Measurements from ENCODE around the gene PKD1L1. TPM values are rescaled to one million over a fixed set of nuclear protein-coding genes. Genes with fewer than 3 reads are reported as not detected.

PKD1L1 gene
- total RNA-seq, 4 donors from 2014 or later: 0.41 to 37.4 (median 17.5) TPM

DNA sequence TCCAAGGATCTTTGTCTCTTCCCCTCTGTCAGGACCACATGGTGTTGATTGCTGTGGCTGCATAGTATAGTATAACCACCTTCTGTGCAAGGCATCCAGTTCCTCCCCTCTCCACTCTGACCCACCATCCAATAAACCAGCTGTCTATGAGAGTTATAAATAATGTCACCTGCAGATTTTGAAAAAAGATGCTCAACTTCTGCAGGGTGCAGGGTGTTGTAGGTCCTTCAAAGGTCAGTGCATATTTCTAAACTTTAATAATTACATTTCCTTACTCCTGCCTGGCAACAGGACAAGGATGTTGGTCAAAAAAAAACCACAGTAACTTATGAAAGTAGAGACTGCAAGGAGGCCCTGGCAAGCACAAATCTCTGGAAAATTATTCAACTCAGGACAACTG is 166.2 kb downstream of the PKD1L1 start:
- no peaks in the 10 kb centered on the region for H3K9me3 ChIP-seq
- H3K36me3 ChIP-seq: no peaks in the 10 kb centered on the region
- in situ Hi-C loops (cut with MboI; ENCODE audit: low pct_ligation_motif_present in 1 of 4, low pct_unique_long_range_greater_than_20kb in 1 of 4, low sequenced_read_pairs in 3 of 4): no loop called here
- intact Hi-C loops (cut with DNase I; ENCODE audit: low total_unique reads): no loop called here
- TF ChIP-seq POLR2A (IDR thresholded peaks at IDR 0.05) (no peak), POLR2AphosphoS5 (IDR thresholded peaks at IDR 0.05) (no peak), EP300 (IDR thresholded peaks at IDR 0.05; ENCODE audit: low read depth) (no peak)
- TF ChIP-seq, protein P1, sequence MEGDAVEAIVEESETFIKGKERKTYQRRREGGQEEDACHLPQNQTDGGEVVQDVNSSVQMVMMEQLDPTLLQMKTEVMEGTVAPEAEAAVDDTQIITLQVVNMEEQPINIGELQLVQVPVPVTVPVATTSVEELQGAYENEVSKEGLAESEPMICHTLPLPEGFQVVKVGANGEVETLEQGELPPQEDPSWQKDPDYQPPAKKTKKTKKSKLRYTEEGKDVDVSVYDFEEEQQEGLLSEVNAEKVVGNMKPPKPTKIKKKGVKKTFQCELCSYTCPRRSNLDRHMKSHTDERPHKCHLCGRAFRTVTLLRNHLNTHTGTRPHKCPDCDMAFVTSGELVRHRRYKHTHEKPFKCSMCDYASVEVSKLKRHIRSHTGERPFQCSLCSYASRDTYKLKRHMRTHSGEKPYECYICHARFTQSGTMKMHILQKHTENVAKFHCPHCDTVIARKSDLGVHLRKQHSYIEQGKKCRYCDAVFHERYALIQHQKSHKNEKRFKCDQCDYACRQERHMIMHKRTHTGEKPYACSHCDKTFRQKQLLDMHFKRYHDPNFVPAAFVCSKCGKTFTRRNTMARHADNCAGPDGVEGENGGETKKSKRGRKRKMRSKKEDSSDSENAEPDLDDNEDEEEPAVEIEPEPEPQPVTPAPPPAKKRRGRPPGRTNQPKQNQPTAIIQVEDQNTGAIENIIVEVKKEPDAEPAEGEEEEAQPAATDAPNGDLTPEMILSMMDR (IDR thresholded peaks at IDR 0.05): no peak
- no peak overlapping the region for H3K27ac ChIP-seq
- H3K4me3 ChIP-seq: no peak overlapping the region
- H3K4me1 ChIP-seq: peaks cover 0 to 32% (median 4%) of the 10 kb centered on the region in 4 donors
- no peak for DNase-seq
- no peaks in the 10 kb centered on the region for H3K27me3 ChIP-seq

DNA sequence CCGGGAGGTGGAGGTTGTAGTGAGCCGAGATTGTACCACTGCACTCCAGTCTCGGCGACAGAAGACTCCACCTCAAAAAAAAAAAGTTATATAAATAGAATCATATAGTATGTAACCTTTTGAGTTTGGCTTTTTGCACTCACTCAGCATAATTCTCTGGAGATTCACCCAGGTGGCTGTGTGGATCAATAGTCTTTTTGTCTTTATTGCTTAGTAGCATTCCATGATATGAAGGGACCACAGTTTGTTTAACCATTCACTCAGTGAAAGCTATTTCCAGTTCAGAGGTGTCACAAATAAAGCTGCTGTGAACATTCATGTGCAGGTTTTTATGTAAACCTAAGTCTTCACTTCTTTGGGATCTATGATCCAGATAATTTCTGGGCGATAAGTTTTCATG is 167.7 kb downstream of the PKD1L1 start:
- WGBS, 2 donors (ENCODE audit: low coverage in 1 of 2): 96 to 100% methylated on average over 5 of the region's 5 CpGs
- Histone ChIP-seq H3K36me3 (no peaks in the 10 kb centered on the region), H3K27me3 (no peaks in the 10 kb centered on the region), H3K4me3 (no peak overlapping the region), H3K4me1 (peaks cover 0 to 20% (median 4%) of the 10 kb centered on the region in 4 donors), H3K27ac (no peak overlapping the region), H3K9me3 (no peaks in the 10 kb centered on the region)
- in situ Hi-C loops (cut with MboI; ENCODE audit: low pct_ligation_motif_present in 1 of 4, low pct_unique_long_range_greater_than_20kb in 1 of 4, low sequenced_read_pairs in 3 of 4) (no loop called here), intact Hi-C loops (cut with DNase I; ENCODE audit: low total_unique reads) (no loop called here)
- no peak for TF ChIP-seq POLR2A (IDR thresholded peaks at IDR 0.05)
- no peak for TF ChIP-seq EP300 (IDR thresholded peaks at IDR 0.05; ENCODE audit: low read depth)
- no peak for TF ChIP-seq POLR2AphosphoS5 (IDR thresholded peaks at IDR 0.05)
- TF ChIP-seq, protein P1 (IDR thresholded peaks at IDR 0.05): no peak
- no peak for DNase-seq

DNA sequence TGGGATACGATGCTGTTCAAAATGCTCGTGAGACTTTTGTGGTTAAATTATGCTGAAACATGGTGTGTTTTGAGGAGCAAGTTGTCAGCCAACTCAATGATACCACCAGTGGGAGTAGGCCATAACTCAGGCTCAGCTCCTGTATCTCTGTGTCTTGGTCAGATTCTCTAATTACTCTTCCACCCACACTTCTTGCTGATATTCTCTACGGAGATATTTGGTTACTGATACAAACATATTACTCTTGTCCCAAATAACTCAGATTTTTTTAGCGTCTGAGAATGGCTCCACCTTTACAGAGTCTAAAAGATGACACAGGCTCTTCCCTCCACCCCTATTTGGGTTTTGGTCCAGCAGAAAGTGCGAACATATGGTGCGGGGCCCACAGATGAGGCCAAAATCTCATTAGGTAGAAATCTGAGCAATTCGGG is 168.9 kb downstream of the PKD1L1 start:
- WGBS, 2 donors (ENCODE audit: low coverage in 1 of 2): 82 to 94% methylated on average over 4 to 7 of the region's 7 CpGs
- Histone ChIP-seq H3K36me3 (no peaks in the 10 kb centered on the region), H3K27me3 (no peaks in the 10 kb centered on the region), H3K9me3 (no peaks in the 10 kb centered on the region), H3K4me1 (peaks cover 0 to 9% (median 2%) of the 10 kb centered on the region in 4 donors), H3K4me3 (no peak overlapping the region), H3K27ac (no peak overlapping the region)
- in situ Hi-C loops (cut with MboI; ENCODE audit: low pct_ligation_motif_present in 1 of 4, low pct_unique_long_range_greater_than_20kb in 1 of 4, low sequenced_read_pairs in 3 of 4) (no loop called here), intact Hi-C loops (cut with DNase I; ENCODE audit: low total_unique reads) (no loop called here)
- TF ChIP-seq EP300 (IDR thresholded peaks at IDR 0.05; ENCODE audit: low read depth): no peak
- TF ChIP-seq, protein P1 (IDR thresholded peaks at IDR 0.05): no peak
- no peak for TF ChIP-seq POLR2A (IDR thresholded peaks at IDR 0.05)
- TF ChIP-seq POLR2AphosphoS5 (IDR thresholded peaks at IDR 0.05): no peak
- DNase-seq: no peak

DNA sequence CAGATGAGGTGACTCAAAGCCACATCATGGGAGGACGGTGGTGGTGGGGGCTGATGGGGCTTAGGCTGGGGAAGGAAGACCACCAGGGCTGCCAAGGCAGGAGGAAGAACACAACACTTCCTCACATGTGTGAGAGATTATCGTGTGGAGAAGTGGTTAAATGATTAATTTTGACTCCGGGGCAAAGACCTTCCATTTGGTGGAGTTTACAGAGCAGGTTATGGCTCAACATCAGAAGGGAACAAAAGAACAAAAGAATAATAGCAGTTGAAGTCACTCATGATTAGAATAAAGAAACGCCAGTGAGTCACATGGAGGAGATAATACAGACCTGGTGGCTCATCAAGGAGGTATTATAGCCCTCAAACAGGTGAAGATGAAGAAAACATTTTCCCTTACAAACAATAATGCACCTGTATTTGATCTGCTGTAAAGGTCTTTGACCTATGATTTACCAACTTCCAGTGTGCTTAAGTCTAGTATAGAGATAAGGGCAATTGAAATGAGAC is 170.1 kb downstream of the PKD1L1 start:
- in situ Hi-C loops (cut with MboI; ENCODE audit: low pct_ligation_motif_present in 1 of 4, low pct_unique_long_range_greater_than_20kb in 1 of 4, low sequenced_read_pairs in 3 of 4): no loop called here
- no peaks in the 10 kb centered on the region for H3K27me3 ChIP-seq
- no peak overlapping the region for H3K4me3 ChIP-seq
- no peak for DNase-seq
- H3K4me1 ChIP-seq: peaks cover 0 to 2% (median under 1%) of the 10 kb centered on the region in 4 donors
- 46 to 65% methylated on average over 2 to 4 of the region's 4 CpGs for WGBS, 2 donors (ENCODE audit: low coverage in 1 of 2)
- no peak for TF ChIP-seq EP300 (IDR thresholded peaks at IDR 0.05; ENCODE audit: low read depth)
- no peak for TF ChIP-seq POLR2A (IDR thresholded peaks at IDR 0.05)
- TF ChIP-seq, protein P1 (IDR thresholded peaks at IDR 0.05): no peak
- TF ChIP-seq POLR2AphosphoS5 (IDR thresholded peaks at IDR 0.05): no peak
- intact Hi-C loops (cut with DNase I; ENCODE audit: low total_unique reads): no loop called here
- H3K27ac ChIP-seq: no peak overlapping the region
- H3K36me3 ChIP-seq: no peaks in the 10 kb centered on the region
- no peaks in the 10 kb centered on the region for H3K9me3 ChIP-seq

All from transverse colon (tissue), 4 donors.